Measurements from ENCODE around the gene VAPA.

The VAPA gene

DNA sequence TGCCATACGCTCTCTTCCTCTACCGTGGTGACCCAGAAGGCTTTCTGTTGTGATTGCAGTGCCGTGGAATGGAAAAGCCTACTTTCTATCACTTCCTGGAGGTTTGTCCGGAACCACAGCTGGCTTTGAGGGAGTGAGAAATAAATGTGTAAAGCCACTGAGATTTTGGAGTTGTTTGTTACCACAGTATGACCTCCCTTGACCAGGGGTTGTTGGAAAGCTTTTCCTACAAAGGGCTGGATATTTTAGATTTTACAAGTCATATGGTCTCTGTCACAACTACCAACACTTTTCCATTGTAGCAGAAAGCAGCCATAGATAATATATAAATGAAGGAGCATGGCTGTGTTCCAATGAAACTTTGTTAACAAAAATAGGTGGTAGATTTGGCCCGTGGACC is 70.3 kb downstream of the VAPA start:
- no peak for DNase-seq

DNA sequence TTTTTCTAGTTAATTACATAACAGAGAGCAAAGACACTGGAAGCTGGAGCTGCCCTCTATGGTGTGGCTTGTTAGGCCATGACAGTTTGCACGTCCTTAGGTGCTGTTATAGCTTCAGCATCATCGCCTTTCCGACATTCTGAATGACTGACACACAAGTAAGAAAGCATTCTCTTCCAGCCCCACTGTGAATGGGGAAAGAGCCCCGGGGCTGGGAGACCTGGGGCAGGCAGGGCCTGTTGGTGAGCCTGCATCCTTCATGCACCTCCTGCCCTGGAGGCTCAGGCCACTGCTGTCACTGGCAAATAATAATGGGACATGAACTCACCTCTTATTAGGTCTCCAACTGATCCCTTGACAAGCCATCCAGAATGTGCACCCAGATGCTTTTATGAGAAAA is 71.8 kb downstream of the VAPA start:
- no peak for DNase-seq

DNA sequence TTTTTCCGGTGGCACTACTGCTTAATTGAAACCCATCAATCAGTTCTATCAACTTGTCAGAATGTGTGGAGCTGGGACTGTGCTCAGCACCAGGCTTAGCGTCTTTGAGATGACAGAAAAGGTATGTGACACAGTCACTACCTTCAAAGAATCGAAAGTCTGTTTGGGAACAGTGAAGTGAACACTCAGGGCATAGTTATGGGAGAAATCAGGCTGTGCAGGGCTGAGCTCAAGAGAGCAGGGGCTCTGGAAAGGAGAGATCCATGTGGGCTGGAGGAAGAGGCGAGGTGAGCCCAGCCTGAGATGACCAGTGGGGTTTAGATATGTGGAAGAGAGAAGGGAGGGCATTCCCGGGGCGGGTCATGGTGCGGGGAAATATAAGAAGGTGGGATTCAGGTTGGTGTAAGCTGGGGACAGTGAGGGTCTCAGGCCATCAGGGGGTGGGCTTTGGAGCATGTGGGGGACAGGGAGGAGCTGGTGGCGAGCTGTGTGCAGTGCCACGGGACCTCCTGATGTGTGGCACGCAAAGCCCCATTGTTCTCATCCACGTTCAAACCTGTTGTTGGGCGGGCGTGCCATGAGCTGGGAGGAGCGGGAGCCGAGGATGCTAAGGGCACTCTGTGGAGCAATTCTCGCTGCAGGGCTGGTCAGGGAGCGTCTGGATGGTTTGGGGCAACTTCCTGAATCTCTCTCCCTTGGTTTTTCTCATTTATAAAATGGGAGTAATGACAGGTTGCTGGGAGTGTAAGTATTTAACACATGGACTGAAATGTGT is 72.5 kb downstream of the VAPA start:
- DNase-seq: no peak

DNA sequence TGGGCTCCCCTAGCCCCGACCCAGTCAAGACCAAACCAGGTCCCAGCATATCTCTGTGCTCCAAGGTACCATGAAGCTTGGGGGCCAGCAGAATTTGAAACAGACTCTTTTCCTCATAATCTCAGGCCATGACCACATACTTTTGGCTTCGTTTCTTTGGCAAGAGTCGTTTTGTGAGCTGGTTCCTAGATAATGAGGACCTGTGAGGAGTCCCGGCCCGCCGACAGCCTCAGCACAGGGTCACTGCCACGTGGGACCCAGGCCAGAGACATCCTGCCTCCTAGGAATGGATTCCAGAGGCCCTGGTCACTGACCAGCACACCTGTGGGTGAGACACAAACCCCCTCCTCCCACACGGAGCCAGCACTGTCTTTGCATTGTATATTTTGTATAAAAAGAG is 73.5 kb downstream of the VAPA start:
- no peak for DNase-seq

DNA sequence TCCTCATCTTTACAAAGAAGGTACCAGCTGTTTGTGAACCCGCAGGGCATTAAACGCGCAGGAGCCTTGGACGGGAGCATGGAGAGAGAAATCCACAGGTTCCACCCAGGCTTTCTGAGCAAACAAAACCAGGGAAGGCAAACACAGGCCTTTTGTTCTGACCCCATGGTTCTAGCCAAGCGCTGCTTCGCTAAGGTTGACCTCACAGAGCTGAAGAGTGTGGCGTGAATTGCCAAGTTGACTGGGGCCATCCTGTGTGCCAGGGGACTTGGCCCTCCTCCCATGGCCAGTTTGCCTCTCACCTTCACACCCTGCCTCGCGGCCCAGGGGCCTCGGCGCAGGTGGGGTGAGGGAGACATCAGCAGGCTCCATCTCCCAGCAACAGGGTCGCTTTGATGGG is 74.1 kb downstream of the VAPA start:
- DNase-seq: no peak

DNA sequence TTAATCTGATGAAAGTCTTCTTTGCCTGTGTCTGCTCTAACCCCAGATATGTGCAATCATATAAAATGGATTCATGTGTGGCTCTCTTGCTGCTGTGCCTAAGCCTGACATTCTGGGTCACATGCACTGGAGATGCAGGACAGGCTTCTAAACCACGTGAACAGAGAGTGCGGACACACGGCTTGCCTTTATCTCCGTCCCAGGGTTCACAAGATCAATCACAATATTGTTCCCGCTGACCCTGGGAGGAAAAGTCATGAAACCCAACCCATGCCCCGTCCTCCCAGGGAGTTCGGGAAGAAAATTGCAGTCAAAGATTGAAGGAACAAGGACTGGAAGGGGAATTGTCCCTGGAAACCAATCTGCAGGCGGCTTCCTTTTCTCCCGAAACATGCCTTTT is 74.8 kb downstream of the VAPA start:
- no peak for DNase-seq

DNA sequence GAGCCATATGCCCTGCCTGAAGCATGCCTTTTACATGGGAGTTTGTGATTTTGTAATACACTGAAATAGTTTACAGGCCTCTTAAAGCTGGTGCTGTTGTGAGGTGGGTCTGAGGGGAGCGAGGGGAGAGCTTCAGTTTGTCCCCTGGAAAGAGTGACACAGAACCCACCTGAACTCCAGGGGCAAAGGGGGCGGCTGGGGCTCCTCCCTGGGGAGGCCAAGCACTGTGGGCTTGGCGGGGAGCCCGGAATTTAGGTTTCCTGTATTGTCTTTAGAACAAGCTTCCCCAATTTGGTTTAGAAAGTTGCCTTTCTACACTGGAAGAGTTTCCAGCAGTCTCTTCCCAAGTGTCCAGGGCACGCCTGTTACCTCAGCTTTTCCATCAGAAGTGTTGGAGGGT is 75.7 kb downstream of the VAPA start:
- no peak for DNase-seq

DNA sequence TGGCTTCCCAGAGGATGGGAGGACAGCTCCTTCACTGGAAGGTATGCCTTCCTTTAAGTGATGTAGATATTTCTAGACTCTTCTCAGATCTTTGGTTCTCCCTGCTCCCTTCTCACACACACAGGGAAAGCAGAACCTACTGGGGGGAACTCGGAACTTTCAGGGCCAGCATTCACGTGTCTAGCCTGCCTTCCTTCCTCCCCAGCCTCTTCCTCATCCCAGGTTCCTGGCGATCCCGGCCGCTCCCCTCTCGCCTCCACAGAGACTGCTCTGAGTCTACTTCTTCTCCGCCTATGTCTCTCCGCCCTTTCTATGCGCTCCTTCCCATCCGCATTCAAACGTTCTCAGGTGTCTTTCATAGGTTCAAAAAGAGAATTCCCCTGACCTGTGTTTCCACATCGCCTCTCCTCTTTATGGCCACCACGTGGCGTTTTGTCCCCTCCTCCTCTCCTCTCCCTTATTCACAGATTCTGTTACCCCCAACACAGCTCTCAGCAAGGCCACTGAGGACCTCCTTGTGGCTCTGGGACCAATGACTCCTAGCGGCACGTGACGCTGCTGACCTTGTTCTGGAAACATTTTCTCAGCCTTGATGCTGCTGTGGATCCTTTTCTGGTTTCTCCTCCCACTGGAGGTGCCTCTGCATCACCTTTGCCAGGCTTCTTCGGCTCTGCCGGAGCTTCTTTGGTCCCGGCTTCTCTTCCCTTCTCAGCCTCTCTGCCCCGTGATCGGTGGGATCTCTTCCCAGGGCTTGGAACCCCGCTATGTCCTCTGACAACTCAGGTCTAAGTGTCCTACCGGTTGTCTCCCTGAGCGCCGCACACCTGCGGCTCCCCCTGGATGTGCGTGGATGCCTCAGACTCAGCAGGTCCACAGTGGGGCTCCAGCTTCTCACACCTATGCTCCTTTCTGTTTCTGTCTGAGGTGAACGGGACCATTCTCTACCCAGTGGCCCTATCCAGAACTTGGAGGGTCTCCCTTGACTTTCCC is 77.5 kb downstream of the VAPA start:
- no peak for DNase-seq

DNA sequence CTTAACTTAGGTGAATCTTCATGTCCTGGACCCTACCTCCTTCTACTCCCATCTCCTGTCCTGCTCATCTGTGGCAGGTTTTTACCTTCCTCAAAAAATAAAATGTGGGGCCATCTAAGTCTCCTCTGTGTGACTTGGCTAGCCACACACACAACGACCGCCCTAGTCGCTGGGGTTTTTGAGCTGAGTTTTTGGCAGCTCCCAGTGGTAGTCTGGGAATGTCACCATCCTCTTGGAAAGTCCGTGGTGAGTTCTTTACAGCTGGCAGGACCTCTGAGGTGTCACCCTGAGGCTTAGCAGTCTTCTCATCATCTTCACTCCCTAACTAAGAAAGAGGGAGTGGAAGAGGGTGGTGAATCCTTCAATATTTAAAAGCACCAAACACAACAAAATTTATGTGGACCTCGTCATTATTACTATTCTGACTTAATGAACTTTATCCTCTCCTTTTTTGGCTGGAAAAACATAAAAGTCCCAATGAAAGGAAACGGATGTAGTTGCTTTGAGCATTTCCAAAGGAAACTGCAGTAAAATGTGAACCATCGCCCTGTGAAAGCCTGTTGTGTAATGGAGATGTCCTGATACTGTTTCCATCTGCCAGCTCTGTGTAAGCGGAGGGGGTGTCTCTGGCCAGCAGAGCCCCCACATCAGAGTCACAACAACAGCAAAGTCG is 78.6 kb downstream of the VAPA start:
- no peak for DNase-seq

DNA sequence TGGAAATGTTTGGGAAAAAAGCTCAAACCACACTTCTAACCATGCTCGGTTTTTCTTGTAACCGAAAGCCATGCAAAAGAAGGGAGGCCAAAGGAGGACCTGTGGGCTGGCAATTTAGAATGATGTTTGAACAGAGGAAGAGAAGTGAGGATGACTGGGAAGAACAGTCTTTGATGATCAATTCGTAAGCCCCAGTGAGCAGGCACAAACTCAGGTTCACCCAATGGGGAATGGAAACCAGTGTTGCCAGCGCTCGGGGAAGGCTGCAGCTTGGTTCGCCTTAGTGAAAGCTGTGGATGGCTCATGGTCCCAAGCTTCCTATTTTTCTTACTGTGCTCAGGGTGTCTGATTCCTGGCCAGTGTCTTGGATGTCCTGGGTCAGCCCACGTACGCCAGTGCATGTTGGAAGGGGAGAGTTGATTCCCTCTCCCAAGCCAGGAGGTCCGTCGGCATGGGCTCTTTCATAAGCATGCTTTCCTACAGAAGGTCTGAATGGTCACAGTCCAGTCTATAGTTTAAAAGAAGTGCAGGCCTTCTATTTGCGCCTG is 79.2 kb downstream of the VAPA start:
- no peak for DNase-seq

DNA sequence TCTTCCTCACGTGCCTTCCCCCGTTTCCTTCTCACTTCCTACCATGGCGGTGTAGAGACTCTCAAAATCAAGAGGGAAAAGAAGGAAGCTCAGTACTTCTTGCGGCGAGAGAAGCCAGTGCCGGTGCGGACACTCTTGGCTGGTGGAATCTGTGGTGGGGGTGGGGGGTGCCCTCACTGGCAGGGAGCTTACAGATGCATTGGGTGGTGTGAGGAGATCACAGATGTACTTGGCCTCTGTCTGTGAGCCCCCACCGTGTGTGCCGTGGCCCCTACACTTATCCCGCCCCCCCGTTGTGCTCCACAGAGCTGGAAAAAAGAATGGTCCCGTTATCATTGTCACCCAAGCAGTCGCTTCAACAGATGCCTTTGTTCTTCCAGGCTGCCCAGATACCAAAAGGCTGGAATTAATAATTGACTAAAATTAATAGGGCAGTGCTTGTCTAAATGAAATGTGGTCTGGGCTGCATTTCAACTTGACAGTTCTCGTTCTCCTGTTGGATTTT is 79.8 kb downstream of the VAPA start:
- no peak for DNase-seq

DNA sequence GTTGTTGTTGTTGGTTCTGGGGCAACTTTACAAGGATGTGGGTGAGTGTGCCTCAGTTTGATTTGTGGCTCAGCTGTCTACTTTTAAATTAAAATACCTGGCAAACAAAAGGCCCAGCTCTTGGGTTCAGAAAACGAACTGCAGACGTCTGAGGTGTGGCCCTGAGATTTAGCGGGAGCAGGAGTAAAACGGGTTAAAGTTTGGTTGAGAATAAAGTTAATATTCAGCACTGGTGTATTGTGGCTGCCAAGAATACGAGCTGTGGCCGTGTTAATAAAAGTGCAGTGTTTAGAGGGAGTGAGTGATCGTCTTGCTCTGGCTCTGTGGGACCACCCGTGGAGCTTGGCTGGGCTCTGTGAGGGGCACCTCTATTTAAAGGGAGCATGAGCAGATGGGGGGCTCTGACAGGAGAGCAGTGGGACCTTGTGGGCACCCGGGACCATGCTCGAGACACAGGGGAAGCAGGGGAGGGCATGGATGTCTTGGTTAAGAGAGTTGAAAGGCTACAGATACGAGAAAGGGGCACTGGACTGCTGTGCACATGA is 80.3 kb downstream of the VAPA start:
- no peak for DNase-seq

DNA sequence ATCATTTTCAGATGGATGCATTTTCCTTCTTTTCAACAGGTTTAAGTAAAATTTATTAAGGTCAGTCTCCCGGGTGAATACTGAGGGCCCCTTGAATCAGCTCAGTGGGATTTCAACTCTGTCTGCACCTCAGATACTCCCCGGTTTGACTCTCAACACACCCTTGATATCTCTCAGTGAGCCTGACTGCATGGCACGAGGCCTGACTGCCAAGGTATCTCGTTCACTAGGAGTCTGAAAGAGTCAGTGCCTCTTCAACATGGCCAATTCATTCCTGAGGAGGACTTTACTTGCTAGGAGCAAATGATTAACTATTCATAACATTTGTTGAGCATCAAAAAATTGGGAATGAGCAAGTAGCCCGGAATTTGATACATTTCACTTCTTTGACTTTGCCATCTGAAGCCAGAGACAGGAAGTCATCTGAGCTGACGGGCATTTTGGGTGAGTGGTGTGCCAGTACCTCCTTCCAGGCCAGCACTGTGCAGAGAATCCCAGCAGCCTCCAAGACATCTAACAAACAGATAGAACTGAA is 81.0 kb downstream of the VAPA start:
- DNase-seq: no peak

DNA sequence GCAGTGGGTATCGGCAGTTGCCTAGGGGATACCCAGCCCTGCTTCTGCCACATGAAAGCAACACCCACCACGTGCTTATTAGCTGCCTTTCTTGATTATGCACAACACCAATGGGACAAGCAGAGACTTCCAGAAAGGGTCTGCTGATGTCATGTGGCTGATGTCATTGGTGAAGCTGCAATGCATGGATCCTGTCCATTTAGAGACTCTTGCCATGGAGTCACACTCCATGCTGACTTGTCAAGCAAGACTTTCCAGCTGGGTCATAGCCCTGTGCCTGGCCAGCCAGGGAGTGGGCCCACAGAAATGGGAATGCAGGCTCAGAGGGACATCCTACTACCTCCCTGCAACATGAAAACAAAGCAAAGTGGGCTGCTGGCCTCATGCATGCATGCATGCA is 81.8 kb downstream of the VAPA start:
- DNase-seq: no peak

DNA sequence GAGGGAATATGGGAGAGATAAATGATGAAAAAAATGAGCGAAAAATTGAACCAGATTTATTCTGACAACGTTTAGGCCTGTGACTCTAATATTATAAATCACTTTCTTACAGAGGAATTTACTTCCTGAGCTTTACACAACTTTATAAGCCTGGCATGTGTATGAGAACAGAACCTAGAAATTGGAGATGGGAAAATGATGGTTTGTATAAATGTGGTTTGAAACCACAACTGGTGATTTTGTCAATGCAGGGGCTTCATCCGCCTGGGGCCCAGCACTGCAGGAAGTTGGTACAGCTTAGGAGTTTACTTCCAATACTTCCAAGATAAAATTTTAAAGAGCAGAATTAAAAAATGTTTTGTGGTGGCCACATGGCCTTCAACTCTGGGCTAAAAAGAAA is 82.3 kb downstream of the VAPA start:
- no peak for DNase-seq

DNA sequence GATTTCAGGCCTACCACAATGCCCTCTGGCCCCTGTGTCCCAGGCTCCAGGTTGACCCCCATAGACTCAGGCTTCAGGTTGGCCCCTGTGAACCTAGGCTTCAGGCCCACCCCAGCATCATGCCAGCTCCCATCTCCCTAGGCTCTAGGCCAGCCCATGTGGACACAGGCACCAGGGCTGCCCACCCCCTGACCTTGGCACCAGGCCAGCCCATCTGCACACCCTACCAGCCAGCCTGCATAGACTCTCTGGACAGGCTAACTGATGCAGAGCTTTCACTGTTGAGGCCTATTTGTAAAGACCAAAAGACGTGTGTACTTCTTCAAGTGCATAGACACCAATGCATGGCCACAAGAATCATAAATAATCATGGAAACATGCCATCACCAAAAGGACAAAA is 83.9 kb downstream of the VAPA start:
- DNase-seq: no peak

DNA sequence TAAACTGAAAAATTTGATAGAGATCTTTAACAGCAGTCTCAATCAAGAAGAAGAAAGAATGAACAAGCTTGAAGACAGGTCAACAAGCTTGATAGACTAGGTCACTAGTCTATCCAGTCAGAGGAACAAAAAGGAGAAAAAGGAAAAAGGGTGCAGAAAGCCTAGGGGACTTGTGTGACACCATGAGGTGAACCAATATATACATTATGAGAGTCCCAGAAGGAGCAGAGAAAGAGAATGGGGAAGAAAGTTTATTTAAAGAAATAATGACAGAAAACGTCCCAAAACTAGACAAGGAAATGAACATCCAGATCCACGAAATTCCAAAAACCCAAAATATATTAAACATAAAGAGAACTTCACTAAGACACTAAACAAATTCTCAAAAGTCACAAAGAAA is 84.5 kb downstream of the VAPA start:
- no peak for DNase-seq

DNA sequence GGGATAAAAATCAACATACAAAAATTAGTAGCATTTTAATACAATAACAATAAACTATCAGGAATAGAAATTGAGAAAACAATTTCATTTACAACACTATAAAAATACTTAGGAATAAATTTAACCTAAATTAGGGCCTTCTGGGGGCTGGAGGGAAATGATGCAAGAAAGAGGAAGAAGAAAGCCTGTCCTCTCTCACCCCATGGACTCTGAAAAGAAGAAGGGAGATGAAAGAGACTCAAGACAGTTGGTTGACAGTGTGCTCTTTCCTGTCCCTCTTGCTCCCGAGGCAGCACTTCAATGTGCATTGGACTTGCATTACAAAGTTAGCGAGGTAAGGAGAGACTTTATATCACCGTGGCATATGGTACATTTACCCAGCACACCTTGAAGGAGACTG is 88.5 kb downstream of the VAPA start:
- no peak for DNase-seq

DNA sequence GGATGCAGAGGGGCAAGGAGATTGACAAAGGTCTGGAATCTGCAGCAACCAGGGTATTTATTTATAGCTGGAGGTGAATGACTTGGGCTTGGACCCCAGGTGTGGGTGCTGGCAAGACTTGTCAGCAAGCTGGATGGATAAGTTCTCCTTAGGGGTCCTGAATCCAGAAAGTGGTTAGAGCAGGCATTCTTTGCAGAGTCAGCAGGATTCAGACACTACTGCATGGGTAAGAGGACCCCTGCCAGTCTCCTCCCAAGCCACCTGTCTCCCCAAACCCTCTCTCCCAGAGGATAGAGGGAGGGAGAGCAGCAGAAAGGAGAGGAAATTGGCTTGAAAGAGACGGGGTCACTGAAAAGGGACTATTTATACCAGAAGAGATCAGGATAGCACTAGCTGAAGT is 89.5 kb downstream of the VAPA start:
- no peak for DNase-seq

DNA sequence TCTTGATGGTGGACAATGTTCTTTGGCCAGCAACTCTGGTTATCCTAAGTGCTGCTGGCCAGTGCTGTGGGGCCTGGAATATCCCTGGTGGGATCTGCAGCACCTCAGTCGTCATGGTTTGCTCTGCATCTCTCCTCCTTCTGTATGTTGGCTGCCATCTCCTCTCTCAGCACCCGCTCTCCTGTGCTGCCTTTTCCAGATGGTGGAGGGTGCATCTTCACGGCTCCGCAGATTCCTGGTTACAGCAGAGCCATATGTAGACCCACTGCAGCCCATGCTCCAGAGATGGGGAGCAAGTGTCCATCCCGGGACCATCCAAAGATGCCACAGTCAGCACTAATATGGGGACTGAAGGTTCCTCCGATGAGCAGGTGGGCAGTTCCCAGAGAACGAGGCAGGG is 90.0 kb downstream of the VAPA start:
- DNase-seq: no peak

DNA sequence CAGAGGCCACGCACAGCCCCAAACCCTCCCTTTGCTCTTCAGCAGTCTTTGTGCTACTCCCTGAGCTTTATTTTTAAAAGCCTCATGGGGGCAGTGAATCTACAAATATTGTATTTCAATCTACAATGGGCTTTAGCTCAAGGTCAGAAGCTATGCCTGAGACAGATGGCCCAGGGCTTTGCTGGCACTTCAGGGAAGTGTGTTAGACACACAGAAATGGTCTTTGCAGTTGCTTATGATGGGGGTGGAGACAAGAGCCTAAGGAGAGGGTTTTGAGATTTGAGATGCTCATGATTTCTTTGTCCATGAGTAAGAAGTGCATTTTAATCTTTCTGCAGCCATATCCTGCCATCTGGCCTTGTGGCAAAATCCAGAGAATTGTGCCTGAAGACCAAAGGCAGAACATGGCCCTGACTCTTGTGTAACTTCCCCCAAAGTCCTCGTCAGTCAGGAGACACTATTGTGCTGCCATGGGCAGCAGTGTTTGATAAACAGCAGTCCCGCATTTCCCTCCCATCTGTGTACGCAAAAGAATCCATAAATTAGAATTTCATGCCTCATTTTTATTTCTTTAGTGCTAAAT is 92.6 kb downstream of the VAPA start:
- DNase-seq: peak in 1 of 2 experiments; percentile 9

DNA sequence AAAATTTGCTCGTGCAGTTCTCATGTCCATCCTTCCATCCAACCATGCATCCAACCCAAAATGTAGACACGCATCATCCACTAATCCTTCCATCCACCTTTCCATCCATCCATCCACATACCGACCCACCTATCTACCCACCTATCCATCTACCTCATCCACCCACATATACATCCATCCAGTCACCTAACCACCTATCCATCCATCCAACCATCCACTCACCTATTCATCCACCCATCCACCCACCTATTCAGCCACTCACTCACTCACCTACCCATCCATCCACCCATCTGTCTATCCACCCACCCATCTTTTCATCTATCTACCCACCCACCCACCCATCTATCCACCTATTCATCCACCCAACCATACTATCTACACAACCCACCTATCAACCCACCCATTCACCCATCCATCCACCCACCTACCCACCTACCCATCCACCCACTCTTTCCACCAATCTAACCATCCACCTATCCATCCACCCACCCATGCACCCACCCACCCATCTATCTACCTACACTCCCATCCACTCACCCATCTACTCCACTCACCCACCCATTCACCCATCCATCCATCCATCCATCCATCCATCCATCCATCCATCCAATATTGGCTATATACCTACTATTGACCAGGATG is 94.3 kb downstream of the VAPA start:
- no peak for DNase-seq
